ENCODE measurements around the gene TMEM63A. TPM values are rescaled to one million over a fixed set of nuclear protein-coding genes. Genes with fewer than 3 reads are reported as not detected.
"Not testable (repeated sequence)": the region's sequence is repeated elsewhere in the genome, so short reads cannot be mapped to it uniquely, and the experiment has no call there.

The TMEM63A gene
- total RNA-seq (2014; rRNA removed; shearing (Covaris generic)), result 7.4 and 11.6 TPM in 2 replicates
- polyA plus RNA-seq (2015; cell fraction: cytosol; rRNA removed), result 17.2 and 24.5 TPM in 2 replicates
- 119 and 148 TPM in 2 replicates for polyA plus RNA-seq (2015; cell fraction: nucleus; rRNA removed)

DNA sequence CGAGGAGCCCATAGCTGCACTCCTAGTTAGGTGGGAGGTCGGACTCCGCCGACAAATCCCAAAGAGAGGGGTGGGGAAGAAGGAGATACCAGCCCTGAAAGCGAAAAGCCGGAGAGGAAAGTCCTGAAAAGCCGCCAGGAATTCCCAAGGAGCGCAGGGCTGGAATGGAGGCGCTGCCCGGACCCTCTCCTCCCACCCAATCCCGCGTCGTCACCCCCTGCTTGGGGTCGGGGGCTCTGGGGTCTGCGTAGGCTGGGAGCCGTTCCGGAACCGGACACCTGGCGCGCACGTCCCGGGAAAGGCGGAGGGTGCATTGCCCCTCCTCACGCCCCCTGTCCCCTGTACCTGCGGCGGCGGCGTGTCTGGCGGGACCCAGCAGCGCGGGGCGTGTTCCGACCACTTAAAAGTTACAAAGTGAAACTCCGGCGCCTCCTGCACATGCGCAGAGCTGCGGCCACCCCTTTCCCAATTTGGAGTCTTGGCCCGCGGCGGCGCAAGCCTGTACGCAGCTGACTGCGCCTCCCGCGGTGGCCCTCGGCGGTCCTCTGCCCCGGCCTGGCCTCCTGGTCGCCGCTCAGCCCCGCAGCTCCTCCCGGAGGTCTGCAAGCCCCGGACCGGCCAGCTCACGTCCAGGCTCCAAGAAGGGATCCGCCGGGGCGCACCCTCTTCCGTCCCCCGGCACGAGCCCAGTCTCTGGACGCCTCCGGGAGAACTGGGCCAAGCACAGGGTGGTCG lies at the start of gene TMEM63A:
Gene TMEM63A, minus strand, starts transcription at position 422 of the 735 bp plus-strand sequence. CDS start 4,800 bp downstream, outside the sequence.
- DNase-seq (ENCODE audit: low read depth, low spot score), result peak; percentile 75
- in situ Hi-C loops (cut with HindIII; ENCODE audit: low pct_unique_long_range_greater_than_20kb, low sequenced_read_pairs), result no loop called here

DNA sequence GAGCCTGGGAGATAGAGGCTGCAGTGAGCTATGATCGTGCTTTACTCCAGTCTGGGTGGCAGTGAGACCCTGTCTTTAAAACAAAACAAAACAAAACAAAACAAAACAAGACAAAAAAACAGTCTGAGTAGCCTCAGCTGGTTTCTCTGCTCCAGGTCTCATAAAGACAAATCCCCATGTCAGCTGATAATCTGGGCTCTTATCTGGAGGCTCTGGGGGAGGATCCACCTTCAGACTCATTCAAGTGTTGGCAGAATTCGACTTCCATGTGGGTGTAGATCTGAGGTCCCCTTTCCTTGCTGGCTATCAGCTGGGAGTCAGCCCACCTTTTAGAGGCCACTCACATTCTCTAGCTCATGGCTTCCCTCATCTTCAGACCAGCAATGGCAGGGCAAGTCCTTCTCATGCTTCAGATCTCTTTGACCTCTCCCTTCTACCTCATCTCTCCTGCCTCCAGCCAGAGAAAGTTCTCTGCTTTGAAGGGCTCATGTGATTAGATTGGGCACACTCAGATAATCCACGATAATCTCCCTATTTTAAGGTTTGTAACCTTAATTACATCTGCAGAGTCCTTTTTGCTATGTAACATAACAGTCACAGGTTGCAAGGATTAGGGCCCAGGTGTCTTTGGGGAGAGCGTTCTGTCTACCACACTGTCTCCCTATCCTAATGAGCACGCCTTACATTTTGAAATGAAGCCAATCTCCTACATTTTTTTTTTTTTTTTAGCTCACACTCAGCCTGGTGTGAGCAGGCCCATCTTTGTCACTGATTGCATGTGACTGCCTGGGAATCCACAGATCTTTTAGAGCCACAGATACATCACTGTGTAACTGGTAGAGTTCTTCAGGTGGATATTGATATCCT lies 49.3 kb upstream of the TMEM63A start:
- no peak for DNase-seq (ENCODE audit: low read depth, low spot score)
- in situ Hi-C loops (cut with HindIII; ENCODE audit: low pct_unique_long_range_greater_than_20kb, low sequenced_read_pairs), result no loop called here

DNA sequence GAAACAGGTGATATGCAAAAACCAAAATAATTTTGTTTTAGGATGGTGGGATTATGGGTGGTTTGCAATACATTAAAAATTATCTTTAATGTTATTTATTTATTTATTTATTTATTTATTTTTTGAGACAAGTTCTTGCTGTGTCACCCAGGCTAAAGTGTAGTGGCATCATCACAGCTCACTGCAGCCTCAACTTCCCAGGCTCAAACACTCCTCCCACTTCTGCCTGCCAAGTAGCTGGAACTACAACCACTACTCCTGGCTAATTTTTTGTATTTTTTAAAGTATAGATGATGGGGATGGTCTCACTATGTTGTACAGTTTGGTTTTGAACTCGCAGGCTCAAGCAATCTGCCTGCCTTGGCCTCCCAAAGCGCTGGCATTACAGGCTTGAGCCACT lies 48.4 kb upstream of the TMEM63A start:
- in situ Hi-C loops (cut with HindIII; ENCODE audit: low pct_unique_long_range_greater_than_20kb, low sequenced_read_pairs), result no loop called here
- DNase-seq (ENCODE audit: low read depth, low spot score), result no peak

DNA sequence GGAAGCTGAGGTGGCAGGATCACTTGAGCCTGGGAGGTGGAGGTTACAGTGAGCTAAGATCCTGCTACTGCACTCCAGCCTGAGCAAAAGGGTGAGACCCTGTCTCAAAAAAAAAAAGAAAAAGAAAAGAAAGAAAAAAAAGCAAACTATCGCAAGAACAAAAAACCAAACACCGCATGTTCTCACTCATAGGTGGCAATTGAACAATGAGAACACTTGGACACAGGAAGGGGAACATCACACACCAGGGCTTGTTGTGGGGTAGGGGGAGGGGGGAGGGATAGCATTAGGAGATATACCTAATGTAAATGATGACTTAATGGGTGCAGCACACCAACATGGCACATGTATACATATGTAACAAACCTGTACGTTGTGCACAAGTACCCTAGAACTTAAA lies 47.3 kb upstream of the TMEM63A start:
- DNase-seq (ENCODE audit: low read depth, low spot score); in situ Hi-C loops (cut with HindIII; ENCODE audit: low pct_unique_long_range_greater_than_20kb, low sequenced_read_pairs): not testable (repeated sequence)

DNA sequence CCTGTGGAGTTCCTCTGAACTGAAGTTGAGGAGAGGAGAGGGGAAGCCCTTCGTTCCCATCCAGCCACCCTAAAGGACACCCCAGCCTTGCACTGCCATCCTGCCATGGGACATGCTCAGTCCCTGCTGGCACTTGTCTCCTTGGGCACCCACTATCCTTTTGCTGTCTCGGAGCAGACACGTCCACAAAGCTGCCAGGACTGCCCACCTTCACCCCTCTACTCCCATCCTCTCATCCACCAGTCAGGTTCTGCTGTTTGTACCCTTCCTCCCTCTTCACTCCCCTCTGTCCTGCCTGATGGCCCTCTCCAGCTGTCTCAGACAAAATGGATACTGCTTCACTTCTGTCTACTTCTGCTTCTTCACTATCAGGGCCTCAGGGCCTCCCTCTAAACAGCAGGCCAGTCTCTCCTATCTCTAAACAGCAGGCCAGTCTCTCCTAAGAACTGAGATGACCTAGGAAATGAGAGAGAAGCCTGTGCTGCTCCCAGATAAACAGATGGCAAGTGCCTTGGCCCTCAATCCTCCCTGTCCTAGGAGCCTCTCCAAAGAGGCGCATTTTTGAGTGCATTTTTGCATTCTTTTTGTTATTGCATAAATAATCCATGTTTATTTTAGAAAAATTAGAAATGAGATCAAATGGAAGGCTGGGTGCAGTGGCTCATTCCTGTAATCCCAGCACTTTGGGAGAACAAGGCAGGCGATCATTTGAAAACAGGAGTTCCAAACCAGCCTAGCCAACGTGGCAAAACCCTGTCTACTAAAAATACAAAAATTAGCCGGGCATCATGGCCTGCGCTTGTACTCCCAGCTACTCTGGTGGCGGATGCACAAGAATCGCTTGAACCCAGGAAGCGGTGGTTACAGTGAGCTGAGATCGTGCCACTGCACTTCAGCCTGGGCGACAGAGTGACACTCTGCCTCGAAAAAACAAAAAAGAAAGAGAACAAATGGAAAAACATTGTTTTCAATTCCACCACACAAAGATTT lies 46.3 kb upstream of the TMEM63A start:
- DNase-seq (ENCODE audit: low read depth, low spot score), result no peak
- in situ Hi-C loops (cut with HindIII; ENCODE audit: low pct_unique_long_range_greater_than_20kb, low sequenced_read_pairs), result no loop called here

DNA sequence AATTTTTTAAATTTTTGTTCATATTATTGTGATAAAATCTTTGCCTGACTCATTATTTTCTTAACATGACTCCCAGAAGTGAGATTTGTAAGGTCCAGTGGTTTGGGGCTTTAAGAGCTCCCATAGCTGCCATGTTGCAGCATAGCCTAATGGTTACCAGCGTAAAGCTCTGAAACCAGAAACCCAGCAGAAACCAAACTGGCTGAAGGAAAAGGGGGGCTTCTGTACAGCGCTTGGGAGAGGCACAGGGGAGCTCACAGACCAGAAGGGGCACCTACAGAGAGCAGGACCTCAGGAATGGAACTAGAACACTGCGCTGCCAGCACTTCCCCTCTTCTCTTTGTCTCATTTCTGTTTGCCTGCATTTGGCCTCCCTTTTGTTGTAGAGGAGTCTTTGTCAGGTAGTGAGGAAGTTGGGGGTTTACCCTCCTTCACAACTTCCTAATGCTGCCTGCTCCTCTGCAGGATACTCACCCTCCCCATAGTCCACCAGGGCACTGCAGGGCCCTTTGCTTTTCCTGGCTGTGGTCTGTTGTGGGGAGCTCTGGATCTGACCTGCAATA lies 44.5 kb upstream of the TMEM63A start:
- in situ Hi-C loops (cut with HindIII; ENCODE audit: low pct_unique_long_range_greater_than_20kb, low sequenced_read_pairs), result no loop called here
- no peak for DNase-seq (ENCODE audit: low read depth, low spot score)

DNA sequence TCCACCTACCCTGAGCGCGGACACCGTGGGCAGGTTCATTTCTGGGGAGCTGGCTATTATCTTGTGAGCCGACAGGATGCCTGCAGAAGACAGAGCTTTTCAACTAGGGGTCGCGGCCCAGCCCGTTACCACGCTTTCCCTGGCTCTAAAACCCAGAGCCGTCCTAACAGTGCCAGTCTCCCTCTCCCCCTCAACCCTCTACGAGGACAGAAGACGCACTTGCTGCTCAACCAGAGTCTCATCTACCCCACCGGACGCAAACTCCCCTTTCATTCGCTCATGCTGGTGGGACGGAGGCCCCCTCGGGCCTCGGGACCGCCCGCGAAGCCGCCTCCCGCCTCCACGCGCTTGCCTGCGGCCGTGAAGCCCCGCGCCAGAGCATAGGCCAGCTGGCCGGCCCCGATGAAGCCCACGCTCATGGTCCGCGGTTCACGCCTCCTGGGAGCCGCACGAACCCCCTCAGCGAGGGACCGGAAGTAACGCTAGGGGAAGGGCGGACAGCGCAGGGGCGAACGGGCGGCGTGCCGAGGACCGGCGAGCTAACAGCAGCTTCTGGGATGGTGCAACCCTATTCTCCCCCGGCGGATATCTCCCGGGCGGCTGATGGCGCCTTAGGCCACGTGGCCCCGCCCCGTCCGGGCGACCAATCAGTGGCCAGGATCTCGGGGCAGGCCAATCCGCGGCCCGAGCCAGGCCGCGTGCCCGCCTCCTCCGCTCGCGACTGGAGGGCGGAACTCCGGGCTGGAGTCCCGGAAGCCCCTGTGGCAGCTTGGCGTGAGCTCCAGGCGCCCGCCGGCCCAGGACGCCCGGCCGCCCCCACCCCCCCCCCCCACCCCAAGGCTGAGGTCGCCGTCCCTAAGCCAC lies 41.7 kb upstream of the TMEM63A start, which contains the start of gene PYCR2:
Gene PYCR2, minus strand, starts transcription at position 559 of the 864 bp plus-strand sequence. Its CDS starts 140 bp downstream, at position 419.
- DNase-seq (ENCODE audit: low read depth, low spot score), result peak; percentile 93
- in situ Hi-C loops (cut with HindIII; ENCODE audit: low pct_unique_long_range_greater_than_20kb, low sequenced_read_pairs), result no loop called here

DNA sequence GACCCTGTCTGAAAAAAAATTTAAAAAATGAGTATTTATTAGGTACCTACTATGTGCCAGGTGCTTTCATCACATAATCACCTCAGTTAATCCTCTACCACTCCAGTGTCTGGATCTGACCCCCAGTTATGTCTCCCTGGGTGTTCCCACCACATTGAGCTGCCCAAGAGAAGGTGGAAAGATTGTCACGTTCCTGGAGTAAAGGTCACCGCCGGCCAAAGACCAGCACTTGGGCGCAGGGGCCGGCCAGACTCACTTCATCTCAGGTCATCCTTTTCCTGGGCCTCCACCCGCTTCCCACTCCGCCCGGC lies 41.2 kb upstream of the TMEM63A start:
- DNase-seq (ENCODE audit: low read depth, low spot score), result no peak
- in situ Hi-C loops (cut with HindIII; ENCODE audit: low pct_unique_long_range_greater_than_20kb, low sequenced_read_pairs), result no loop called here

DNA sequence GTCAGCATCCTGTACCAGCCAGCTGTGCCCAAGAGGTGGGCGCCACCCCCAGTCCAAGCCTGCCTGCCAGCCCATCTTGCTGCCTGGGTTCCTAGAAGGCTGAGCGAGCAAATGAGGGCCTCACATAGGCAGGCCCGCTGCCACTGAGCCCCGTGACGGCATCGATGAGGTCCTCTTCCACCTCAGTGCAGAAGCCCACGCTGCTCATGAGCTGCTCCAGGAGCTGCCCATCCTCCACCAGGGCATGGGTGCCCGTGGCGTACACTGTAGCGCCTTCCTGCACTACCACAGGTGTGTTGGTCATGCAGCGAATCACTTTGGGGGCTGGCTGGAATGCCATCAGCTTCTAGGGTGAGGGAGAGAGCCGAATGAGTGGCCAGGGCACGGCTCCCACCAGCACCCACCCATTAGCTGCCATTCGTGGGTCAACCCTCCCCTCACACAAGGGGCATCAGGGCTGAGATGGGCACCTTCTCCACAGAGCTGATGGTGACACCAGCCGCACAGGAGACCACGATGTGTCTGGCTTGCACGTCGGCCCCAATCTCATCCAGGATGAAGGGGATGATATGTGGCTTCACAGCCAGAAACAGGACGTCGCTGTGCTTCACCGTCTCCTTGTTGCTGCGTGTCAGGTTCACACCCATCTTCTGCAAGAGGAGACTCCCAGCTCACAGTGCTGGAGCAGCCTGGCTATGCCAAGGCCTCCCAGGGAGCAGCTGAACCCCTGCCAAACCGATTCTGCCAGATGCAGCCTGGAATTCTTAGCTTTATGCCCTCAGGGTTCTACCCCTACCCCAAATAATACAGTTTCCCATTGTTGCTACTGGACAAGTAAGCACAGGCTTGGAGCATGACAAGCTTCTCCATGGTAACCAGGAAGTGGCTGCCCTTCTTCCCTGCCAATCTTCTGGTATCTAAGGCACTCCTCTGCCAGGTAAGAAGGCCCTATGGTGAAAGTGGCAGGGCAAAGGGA lies 39.8 kb upstream of the TMEM63A start:
- in situ Hi-C loops (cut with HindIII; ENCODE audit: low pct_unique_long_range_greater_than_20kb, low sequenced_read_pairs), result no loop called here
- DNase-seq (ENCODE audit: low read depth, low spot score), result no peak

DNA sequence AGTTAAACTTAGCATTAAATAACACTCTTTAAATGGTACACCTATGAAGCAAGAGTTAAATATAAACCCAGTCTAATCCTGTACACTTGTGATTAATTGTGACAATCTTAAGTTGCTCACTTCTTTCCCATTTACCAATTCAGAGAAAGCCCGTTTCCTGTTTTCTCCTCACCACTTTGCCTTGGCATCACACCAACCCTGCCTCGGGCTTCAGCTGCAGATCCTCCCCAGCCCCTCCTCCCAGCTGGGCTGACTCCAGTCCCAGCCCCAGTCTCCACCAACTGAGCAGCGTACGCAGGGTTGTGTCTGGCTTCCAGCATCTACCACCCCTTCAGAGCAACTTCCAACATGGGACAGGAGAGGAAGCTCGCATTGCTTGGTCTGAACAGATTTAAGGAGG lies 37.7 kb upstream of the TMEM63A start:
- peak; percentile 53 for DNase-seq (ENCODE audit: low read depth, low spot score)
- in situ Hi-C loops (cut with HindIII; ENCODE audit: low pct_unique_long_range_greater_than_20kb, low sequenced_read_pairs), result no loop called here

DNA sequence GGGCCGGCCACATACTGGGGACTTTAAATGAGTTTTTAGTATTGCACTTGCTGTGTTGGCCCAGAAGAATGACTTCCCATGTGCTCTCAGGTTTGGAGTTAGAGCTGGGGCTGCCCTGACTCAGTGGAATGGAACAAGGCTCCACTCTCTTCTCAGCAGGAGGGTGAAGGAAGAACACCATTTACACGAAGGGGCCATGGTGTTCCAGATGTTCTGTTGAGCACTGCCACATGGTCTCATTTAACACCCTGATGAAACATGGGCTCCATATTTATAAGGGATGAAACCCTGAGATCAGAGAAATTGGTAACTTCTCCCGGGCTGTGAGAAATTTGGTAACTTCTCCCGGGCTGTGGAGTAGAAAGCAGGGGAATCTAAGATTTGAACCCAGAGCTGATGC lies 36.1 kb upstream of the TMEM63A start:
- no peak for DNase-seq (ENCODE audit: low read depth, low spot score)
- in situ Hi-C loops (cut with HindIII; ENCODE audit: low pct_unique_long_range_greater_than_20kb, low sequenced_read_pairs), result no loop called here

DNA sequence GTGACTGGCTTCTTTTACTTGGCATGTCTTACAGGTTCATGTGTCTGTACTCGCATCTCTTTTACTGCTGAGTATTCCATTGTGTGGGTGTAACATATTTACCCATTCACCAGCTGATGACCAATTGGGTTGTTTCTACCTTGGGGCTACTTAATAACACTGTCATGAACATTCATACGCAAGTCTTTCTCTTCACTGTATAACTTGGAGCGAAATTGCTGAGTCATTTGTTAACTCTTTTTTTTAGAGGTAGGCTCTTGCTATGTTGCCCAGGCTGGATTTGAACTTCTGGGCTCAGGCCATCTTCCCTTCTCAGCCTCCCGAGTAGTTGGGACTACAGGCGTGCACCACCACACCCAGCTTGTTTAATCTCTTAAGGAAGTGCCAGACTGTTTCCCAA lies 35.4 kb upstream of the TMEM63A start:
- in situ Hi-C loops (cut with HindIII; ENCODE audit: low pct_unique_long_range_greater_than_20kb, low sequenced_read_pairs), result no loop called here
- DNase-seq (ENCODE audit: low read depth, low spot score), result no peak

DNA sequence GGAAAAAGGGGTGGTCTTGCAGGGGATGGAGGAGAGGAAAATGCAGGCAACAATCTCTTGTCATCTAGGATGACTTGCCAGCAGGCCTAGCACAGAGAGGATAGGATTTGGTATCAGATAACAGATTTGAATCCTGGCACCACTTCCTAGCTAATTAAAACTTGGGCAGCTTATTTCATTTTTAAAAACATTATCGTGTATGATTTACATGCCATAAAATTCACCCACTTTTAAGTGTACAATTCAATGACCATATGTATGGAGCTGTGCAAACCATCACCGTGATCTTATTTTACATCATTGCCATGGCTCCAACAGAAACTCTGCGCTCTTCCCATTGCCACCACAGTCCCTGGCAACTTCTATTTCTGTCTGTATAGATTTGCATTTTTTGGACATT lies 34.9 kb upstream of the TMEM63A start:
- no peak for DNase-seq (ENCODE audit: low read depth, low spot score)
- in situ Hi-C loops (cut with HindIII; ENCODE audit: low pct_unique_long_range_greater_than_20kb, low sequenced_read_pairs), result no loop called here

DNA sequence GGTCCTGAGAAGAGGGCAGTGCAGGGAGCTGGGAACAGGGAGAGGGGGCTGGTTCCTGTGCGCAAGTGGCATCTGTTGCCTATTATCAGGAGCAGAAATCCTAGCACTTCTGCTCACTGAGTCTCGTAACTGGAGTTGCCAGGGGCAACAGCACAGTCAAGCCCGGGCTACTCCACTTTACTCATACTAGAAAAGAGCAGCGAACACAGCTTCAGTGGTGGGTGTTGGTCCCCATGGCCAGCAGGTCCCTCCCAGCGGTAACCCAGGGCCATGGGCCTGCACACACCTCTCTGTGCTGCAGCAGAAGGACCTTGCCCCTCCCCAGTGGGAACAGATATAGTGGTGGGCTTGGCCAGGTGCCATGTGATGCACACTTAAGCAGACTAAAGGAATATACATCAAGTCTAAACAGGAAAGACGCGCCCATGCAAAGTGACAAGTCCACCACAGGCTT lies 33.4 kb upstream of the TMEM63A start:
- no peak for DNase-seq (ENCODE audit: low read depth, low spot score)
- in situ Hi-C loops (cut with HindIII; ENCODE audit: low pct_unique_long_range_greater_than_20kb, low sequenced_read_pairs), result no loop called here

DNA sequence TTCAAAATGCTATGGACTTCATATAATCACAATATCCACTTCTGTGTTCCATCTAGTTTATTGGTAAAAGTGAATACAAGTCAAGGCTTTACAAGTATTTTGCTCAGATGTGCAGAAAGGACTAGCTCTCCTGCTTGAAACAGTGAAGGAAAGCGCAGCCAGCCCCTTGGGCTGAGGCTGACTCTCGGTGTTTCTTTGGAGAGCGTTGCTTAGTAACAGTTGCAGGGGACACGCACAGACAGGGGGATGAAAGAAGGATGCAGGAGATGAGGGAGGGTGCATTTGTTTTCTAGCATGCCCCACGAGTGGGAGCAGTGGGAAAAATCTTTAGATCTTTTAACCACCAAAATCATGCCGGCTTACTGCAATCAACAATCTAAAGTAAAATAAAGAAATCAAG lies 32.8 kb upstream of the TMEM63A start:
- no peak for DNase-seq (ENCODE audit: low read depth, low spot score)
- in situ Hi-C loops (cut with HindIII; ENCODE audit: low pct_unique_long_range_greater_than_20kb, low sequenced_read_pairs), result no loop called here

All from SK-MEL-5 (cell line).